NB4 (cell line): ENCODE results near the gene TGFBR1.

Experiments
- CTCF ChIP-seq: IDR thresholded peaks from one replicate; pipeline ENCODE4 v1.5.1; 2012; ENCODE audit warnings: low read depth, low read length
- MAX ChIP-seq: IDR thresholded peaks from 2 replicates; pipeline ENCODE4 v1.6.1; 2011; ENCODE audit warnings: low read depth, low read length
- MYC ChIP-seq: IDR thresholded peaks from 2 replicates; pipeline ENCODE4 v1.6.1; 2011; ENCODE audit warnings: low read depth, low read length
- POLR2A ChIP-seq: IDR thresholded peaks from 2 replicates; pipeline ENCODE4 v1.6.1; 2011; ENCODE audit warnings: mild to moderate bottlenecking; ENCODE audit not compliant: insufficient read length; ENCODE audit errors: extremely low read depth

GRCh38 chr9:99201603-99202002, 96.7 kb downstream of the TGFBR1 start:
- TF ChIP-seq POLR2A, result no peak
- TF ChIP-seq MAX, result no peak
- no peak for TF ChIP-seq CTCF
- TF ChIP-seq MYC, result no peak
